HUES64 (cell line): Measurements from ENCODE around the gene EFEMP1.

Experiments
- H3K27ac ChIP-seq: 2 replicates; pipeline ENCODE4 v1.7.0; 2013; ENCODE audit warnings: low read depth, low read length, inconsistent platforms
- H3K27me3 ChIP-seq: 2 replicates; pipeline ENCODE4 v1.6.1; 2013; ENCODE audit warnings: mild to moderate bottlenecking, low read length; ENCODE audit not compliant: insufficient read depth
- H3K36me3 ChIP-seq: 2 replicates; pipeline ENCODE4 v1.6.1; 2013; ENCODE audit warnings: mild to moderate bottlenecking, low read length; ENCODE audit not compliant: insufficient read depth
- H3K4me1 ChIP-seq: 2 replicates; pipeline ENCODE4 v1.6.1; 2013; ENCODE audit warnings: mild to moderate bottlenecking, low read length, moderate library complexity; ENCODE audit not compliant: insufficient read depth
- H3K4me3 ChIP-seq: 2 replicates; pipeline ENCODE4 v1.5.1; 2013; ENCODE audit warnings: mild to moderate bottlenecking, low read length, moderate library complexity
- H3K9ac ChIP-seq: 2 replicates; pipeline ENCODE4 v1.6.1; 2013; ENCODE audit warnings: mild to moderate bottlenecking, low read depth, low read length
- H3K9me3 ChIP-seq: 2 replicates; pipeline ENCODE4 v1.6.1; 2013; ENCODE audit warnings: low read depth, low read length; ENCODE audit not compliant: insufficient read depth
- WGBS: fragments of 150-250, 120-280 bp; methylation state at CpG from one replicate; pipeline ENCODE4 v1.1.7; 2013; ENCODE audit warnings: missing lambda C conversion rate; 5-methylcytosine and 5-hydroxymethylcytosine counted together

Gene EFEMP1

GRCh38 chr2:55882954-55883353, 40.6 kb downstream of the EFEMP1 start:
- Histone ChIP-seq H3K4me1 (peaks cover 3% of the 10 kb centered on the region; the same call in 1 of the 2 replicates), H3K27me3 (no peaks in the 10 kb centered on the region), H3K4me3 (no peak overlapping the region), H3K27ac (no peak overlapping the region), H3K9me3 (no peaks in the 10 kb centered on the region), H3K9ac (no peak overlapping the region), H3K36me3 (no peaks in the 10 kb centered on the region)
- WGBS: 83% methylated on average over 3 of the region's 4 CpGs

- no peaks in the 10 kb centered on the region for H3K36me3 ChIP-seq
- H3K9me3 ChIP-seq: no peaks in the 10 kb centered on the region
- H3K4me1 ChIP-seq: no peaks in the 10 kb centered on the region
- no peak overlapping the region for H3K4me3 ChIP-seq
- WGBS: 97% methylated on average over 6 of the region's 6 CpGs
- no peak overlapping the region for H3K9ac ChIP-seq
- no peaks in the 10 kb centered on the region for H3K27me3 ChIP-seq
- H3K27ac ChIP-seq: no peak overlapping the region
These were observed 43.0 kb downstream of the EFEMP1 start for GRCh38 chr2:55880416-55881143.

GRCh38 chr2:55879976-55880375, 43.6 kb downstream of the EFEMP1 start:
- no peaks in the 10 kb centered on the region for H3K9me3 ChIP-seq
- H3K9ac ChIP-seq: no peak overlapping the region
- WGBS: 87% methylated on average over 3 of the region's 3 CpGs
- H3K4me3 ChIP-seq: no peak overlapping the region
- H3K36me3 ChIP-seq: no peaks in the 10 kb centered on the region
- no peaks in the 10 kb centered on the region for H3K4me1 ChIP-seq
- H3K27me3 ChIP-seq: no peaks in the 10 kb centered on the region
- no peak overlapping the region for H3K27ac ChIP-seq

- Histone ChIP-seq H3K4me3 (no peak overlapping the region), H3K27ac (no peak overlapping the region), H3K36me3 (no peaks in the 10 kb centered on the region), H3K9me3 (no peaks in the 10 kb centered on the region), H3K9ac (no peak overlapping the region), H3K4me1 (no peaks in the 10 kb centered on the region), H3K27me3 (no peaks in the 10 kb centered on the region)
- whole genome bisulfite sequencing: 95% methylated on average over 2 of the region's 2 CpGs
These were observed 46.5 kb downstream of the EFEMP1 start for GRCh38 chr2:55877087-55877436.

- no peaks in the 10 kb centered on the region for H3K27me3 ChIP-seq
- H3K36me3 ChIP-seq: no peaks in the 10 kb centered on the region
- no peak overlapping the region for H3K4me3 ChIP-seq
- H3K4me1 ChIP-seq: no peaks in the 10 kb centered on the region
- no peaks in the 10 kb centered on the region for H3K9me3 ChIP-seq
- 93% methylated on average over 4 of the region's 6 CpGs for WGBS
- no peak overlapping the region for H3K9ac ChIP-seq
- H3K27ac ChIP-seq: no peak overlapping the region
These were observed 47.0 kb downstream of the EFEMP1 start for GRCh38 chr2:55876429-55877086.

GRCh38 chr2:55875434-55876135, 48.0 kb downstream of the EFEMP1 start:
- Histone ChIP-seq H3K4me1 (no peaks in the 10 kb centered on the region), H3K9ac (no peak overlapping the region), H3K27ac (no peak overlapping the region), H3K9me3 (no peaks in the 10 kb centered on the region), H3K36me3 (no peaks in the 10 kb centered on the region), H3K4me3 (no peak overlapping the region), H3K27me3 (no peaks in the 10 kb centered on the region)
- 85% methylated on average over 4 of the region's 4 CpGs for WGBS

GRCh38 chr2:55874338-55874737, 49.2 kb downstream of the EFEMP1 start:
- no CpG with 5 or more reads among the region's 2 CpGs for WGBS

GRCh38 chr2:55871637-55872036, 51.9 kb downstream of the EFEMP1 start:
- Histone ChIP-seq H3K9me3 (no peaks in the 10 kb centered on the region), H3K27me3 (no peaks in the 10 kb centered on the region), H3K27ac (no peak overlapping the region), H3K36me3 (no peaks in the 10 kb centered on the region), H3K4me3 (no peak overlapping the region), H3K4me1 (no peaks in the 10 kb centered on the region), H3K9ac (no peak overlapping the region)

More at GRCh38 chr2:55874338-55874737, 49.2 kb downstream of the EFEMP1 start:
- Histone ChIP-seq H3K4me1 (no peaks in the 10 kb centered on the region), H3K27me3 (no peaks in the 10 kb centered on the region), H3K27ac (no peak overlapping the region), H3K36me3 (no peaks in the 10 kb centered on the region), H3K9ac (no peak overlapping the region), H3K9me3 (no peaks in the 10 kb centered on the region), H3K4me3 (no peak overlapping the region)

GRCh38 chr2:55869637-55870325, 53.8 kb downstream of the EFEMP1 start:
- Histone ChIP-seq H3K27ac (no peak overlapping the region), H3K36me3 (no peaks in the 10 kb centered on the region)
- WGBS: 95% methylated on average over 5 of the region's 5 CpGs

GRCh38 chr2:55865096-55865835, 58.3 kb downstream of the EFEMP1 start:
- H3K4me3 ChIP-seq: no peak overlapping the region
- WGBS: 100% methylated on average over 1 of the region's 2 CpGs

More at GRCh38 chr2:55869637-55870325, 53.8 kb downstream of the EFEMP1 start:
- H3K4me3 ChIP-seq: no peak overlapping the region
- no peaks in the 10 kb centered on the region for H3K27me3 ChIP-seq
- no peaks in the 10 kb centered on the region for H3K9me3 ChIP-seq
- no peak overlapping the region for H3K9ac ChIP-seq
- H3K4me1 ChIP-seq: no peaks in the 10 kb centered on the region

More at GRCh38 chr2:55865096-55865835, 58.3 kb downstream of the EFEMP1 start:
- Histone ChIP-seq H3K36me3 (no peaks in the 10 kb centered on the region), H3K27ac (no peak overlapping the region), H3K27me3 (no peaks in the 10 kb centered on the region), H3K9me3 (no peaks in the 10 kb centered on the region), H3K4me1 (no peaks in the 10 kb centered on the region), H3K9ac (no peak overlapping the region)
